Esophagus squamous epithelium (tissue), 4 donors: Measurements from ENCODE around the gene CHST1.

Source experiments
- POLR2A ChIP-seq, 4 donors: fragments of 450-650 bp; IDR thresholded peaks; one replicate each; pipeline ENCODE4 v1.6.1; 2017; ENCODE audit warnings: antibody characterized with exemption in 4 of 4, mild to moderate bottlenecking in 4 of 4, moderate library complexity in 3 of 4
- TF ChIP-seq, protein P1 (sequence below), 6 experiments: fragments of 450-650 bp in 4 of 6; fragments of 200-600 bp in 2 of 6; sonication (generic) in 2 of 6; IDR thresholded peaks; one replicate each; pipeline ENCODE4 v1.5.1; 2016 to 2019; ENCODE audit warnings: antibody characterized with exemption in 6 of 6, mild to moderate bottlenecking in 4 of 6, moderate library complexity in 4 of 6

DNA sequence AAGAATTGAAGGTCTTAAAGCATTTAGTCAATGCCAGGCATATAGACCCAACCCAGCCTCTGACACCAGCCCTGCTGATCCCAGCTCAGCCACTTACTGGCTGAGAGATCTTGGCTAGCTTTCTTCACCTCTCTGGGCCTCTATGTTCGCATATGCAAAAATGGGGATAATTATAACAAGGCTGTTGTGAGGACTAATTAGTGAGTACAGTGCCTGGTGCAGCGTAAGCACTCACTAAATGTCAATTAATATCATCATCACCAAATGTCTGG, 10.5 kb downstream of the CHST1 start:
- TF ChIP-seq, protein P1, sequence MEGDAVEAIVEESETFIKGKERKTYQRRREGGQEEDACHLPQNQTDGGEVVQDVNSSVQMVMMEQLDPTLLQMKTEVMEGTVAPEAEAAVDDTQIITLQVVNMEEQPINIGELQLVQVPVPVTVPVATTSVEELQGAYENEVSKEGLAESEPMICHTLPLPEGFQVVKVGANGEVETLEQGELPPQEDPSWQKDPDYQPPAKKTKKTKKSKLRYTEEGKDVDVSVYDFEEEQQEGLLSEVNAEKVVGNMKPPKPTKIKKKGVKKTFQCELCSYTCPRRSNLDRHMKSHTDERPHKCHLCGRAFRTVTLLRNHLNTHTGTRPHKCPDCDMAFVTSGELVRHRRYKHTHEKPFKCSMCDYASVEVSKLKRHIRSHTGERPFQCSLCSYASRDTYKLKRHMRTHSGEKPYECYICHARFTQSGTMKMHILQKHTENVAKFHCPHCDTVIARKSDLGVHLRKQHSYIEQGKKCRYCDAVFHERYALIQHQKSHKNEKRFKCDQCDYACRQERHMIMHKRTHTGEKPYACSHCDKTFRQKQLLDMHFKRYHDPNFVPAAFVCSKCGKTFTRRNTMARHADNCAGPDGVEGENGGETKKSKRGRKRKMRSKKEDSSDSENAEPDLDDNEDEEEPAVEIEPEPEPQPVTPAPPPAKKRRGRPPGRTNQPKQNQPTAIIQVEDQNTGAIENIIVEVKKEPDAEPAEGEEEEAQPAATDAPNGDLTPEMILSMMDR (IDR thresholded peaks at IDR 0.05) = no peak
- no peak for TF ChIP-seq POLR2A (IDR thresholded peaks at IDR 0.05)
